GM12878 (cell line): ENCODE data around the gene TSPO2.

Experiments used
- EP300 ChIP-seq, 2 experiments: fragments of 150-350 bp in 1 of 2; IDR thresholded peaks; 2 replicates each; pipeline ENCODE4 v1.6.1; 2011 to 2012; ENCODE audit warnings: low read depth in 2 of 2, low read length in 2 of 2, borderline replicate concordance in 1 of 2, improper control_type of control experiment in 1 of 2, inconsistent platforms in 1 of 2; ENCODE audit not compliant: control insufficient read depth in 1 of 2
- FOS ChIP-seq: IDR thresholded peaks from 3 replicates; pipeline ENCODE4 v1.6.1; 2011; ENCODE audit warnings: borderline replicate concordance; ENCODE audit not compliant: insufficient read length; ENCODE audit errors: extremely low read depth
- POLR2AphosphoS5 ChIP-seq: IDR thresholded peaks from 2 replicates; pipeline ENCODE4 v1.6.1; 2011; ENCODE audit warnings: mild to moderate bottlenecking, low read length, inconsistent platforms
- TARDBP ChIP-seq: IDR thresholded peaks from 2 replicates; pipeline ENCODE4 v1.6.1; 2016; ENCODE audit warnings: borderline replicate concordance
- TBL1XR1 ChIP-seq: IDR thresholded peaks from 2 replicates; pipeline ENCODE4 v1.6.1; 2012; ENCODE audit warnings: low read depth, low read length, improper control_type of control experiment
- ZNF274 ChIP-seq: IDR thresholded peaks from one replicate; pipeline ENCODE4 v1.8.0; 2011; ENCODE audit not compliant: insufficient read length, insufficient read depth

GRCh38 chr6:41092421-41093140 lies 50.3 kb downstream of the TSPO2 start:
- TF ChIP-seq TARDBP (no peak), EP300 (IDR thresholded peaks at IDR 0.05; ENCODE audit: borderline replicate concordance in 1 of 2, control insufficient read depth in 1 of 2, low read depth in 2 of 2, low read length in 2 of 2) (no peak), ZNF274 (no peak), FOS (no peak), TBL1XR1 (no peak), POLR2AphosphoS5 (no peak)
